NOMO-1 treated with DMSO at 0.1 percent for 48 hours (cell line): ENCODE measurements around the gene YTHDF1.
A peak's percentile ranks its signal among the peaks of the same experiment; 100 is the strongest.

Source experiments
- DNase-seq: peaks from one replicate; lab custom pipeline; 2025; ENCODE audit not compliant: unreplicated experiment; lab: John Stamatoyannopoulos, UW

YTHDF1 gene

DNA sequence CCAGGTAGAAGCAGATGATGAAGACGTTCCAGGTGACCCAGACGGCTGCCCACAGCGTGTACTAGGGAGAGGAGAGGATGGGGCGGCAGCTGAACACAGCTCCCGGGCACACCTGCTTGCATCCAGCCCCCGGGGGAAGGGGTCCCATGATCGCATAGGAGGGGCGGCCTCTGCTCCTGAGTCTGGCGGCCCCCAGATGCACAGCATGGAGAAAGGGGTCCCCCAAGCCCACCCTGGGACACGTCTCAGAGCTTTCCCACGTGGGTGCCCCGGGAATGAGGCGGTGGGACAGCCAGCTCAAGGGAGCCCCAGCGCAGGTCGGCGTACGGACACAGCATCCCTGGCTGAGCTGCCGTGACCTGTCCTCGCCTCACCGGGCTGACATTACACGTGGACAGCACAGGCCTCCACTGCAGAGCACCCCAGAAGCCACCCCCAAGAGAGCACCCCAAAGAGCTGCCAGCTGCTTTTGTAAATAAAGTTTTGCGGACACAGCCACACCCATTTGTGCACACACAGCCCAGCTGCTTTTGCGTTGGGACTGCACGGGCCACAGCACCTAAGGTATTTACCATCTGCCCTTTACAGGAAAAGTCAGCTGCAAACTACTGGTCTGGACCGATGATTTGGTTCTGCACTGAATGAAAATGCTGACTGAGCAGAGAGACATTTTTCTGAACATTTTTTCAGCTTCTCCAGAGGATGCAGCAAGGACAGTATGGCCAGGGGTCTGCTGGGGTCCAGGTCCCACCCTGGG lies 33.1 kb upstream of the YTHDF1 start:
- no peak for DNase-seq

DNA sequence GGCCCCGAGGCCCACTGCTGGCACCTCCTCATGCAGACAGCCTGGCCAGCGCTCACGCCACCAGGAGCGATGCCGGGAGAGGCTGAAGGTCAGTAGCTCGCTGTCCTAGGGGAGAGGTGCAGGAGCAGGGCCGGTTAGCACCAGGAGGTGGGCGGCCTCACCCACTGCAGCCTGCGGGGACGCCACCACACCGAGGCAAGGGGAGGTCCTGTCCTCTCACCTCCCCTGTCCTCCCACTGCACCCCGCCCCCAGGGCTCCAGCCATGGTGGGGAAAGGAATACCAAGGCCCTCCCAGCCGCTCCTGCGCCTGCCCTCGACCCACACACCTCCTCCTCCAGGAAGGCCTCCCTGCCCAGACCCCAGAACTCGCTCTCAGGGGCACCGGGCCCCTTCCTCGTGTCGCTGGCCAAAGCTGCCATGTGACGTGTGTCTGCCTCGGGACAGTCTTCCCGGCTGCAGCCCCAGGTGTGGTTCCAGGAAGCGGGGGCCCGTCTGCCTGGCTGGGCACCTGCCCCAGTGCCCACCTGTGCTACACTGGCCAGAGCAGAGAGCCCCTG lies 31.8 kb upstream of the YTHDF1 start:
- DNase-seq = no peak

DNA sequence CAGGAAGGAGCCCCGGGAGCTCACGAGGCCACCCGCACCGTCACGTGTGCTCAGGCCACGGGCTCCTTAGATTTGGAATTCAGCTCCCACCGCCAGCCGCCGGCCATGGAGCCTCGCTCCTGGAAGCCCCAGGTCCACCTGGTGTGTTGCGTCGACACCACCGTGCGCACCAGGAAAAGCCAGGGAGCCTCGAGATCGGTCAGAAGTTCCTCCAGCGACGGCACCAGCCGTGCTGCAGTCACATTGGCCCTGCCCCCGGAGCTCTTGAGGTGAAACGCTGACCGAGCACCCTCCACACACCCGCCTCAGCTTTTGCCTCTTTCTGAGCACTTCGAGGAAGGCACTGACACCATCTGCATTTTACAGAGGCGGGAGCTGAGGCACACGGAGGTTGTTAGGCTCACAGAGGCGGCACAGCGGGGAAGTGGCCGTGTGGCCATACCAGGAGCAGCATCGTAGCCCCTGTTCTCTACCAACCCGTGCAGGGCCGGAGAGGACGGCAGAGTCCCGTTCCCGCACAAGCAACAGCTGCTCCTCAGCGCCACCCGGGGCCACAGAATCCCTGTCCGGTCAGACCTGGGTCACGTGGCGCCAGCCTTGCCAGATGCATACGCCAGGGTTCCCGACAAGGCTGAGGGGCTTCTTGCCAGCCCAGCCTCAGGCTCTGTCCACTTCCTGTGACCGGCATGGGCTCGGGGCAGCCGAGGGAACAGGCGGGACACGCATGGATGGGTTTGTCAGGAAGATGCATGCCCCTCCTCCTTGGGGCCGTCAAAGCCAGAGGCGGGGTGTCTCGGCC lies 30.8 kb upstream of the YTHDF1 start:
- DNase-seq = no peak

DNA sequence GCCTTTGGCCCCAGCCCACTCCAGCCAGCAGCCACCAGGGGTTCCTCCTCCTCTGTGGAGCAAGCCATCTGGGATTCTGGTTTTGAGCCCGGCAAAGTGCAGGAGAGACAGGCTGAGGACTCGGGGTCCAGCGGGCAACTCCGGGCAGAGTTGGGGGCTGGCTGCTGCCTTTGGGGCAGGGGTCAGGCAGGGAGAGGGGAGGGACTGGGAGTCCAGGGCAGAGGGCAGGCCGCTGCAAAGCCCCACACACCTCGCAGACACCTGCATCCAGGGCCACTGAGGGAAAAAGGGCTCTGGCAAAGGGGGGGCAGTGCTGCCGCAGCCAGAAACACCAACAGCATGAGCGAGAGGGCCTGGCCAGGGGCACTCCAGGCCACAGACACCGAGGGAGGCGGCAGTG lies 28.5 kb upstream of the YTHDF1 start:
- no peak for DNase-seq

- no peak for DNase-seq
Measured at GRCh38 chr20:63243604-63244247, 27.8 kb upstream of the YTHDF1 start.

DNA sequence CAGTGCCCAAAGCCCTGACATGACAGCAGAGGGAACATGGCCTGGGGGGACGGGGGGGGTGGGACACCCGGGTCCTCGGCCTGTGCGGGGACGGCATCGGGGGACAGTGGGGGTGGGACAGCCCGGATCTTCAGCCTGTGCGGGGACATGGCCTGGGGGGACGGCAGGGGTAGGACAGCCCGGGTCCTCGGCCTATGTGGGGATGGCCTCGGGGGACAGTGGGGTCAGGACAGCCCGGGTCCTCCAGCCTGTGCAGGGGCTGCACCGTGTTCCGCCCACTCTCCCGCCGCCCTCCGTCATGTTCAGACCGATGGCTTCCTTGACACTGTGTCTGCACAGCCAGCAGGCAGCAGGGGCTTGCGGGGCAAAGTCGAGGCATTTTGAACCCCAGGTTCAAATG lies 26.8 kb upstream of the YTHDF1 start:
- no peak for DNase-seq

- DNase-seq = no peak
Measured at GRCh38 chr20:63241272-63241671, 25.3 kb upstream of the YTHDF1 start.

- no peak for DNase-seq
Measured at GRCh38 chr20:63240004-63240403, 24.1 kb upstream of the YTHDF1 start.

DNA sequence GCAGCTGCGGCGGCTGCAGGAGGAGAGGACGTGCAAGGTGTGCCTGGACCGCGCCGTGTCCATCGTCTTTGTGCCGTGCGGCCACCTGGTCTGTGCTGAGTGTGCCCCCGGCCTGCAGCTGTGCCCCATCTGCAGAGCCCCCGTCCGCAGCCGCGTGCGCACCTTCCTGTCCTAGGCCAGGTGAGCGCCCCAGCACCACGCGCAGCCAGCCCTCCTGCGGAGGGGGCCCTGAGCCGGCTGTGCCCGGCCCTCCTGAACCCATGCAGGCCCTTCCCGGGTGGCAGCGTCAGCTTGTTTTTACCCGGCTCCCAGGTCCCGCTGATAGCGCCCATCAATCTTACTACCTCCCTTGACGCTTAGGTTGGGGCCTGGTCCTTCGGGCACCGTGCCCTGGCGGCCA lies 23.5 kb upstream of the YTHDF1 start:
- no peak for DNase-seq

GRCh38 chr20:63238514-63239125 lies 22.7 kb upstream of the YTHDF1 start:
- no peak for DNase-seq

- no peak for DNase-seq
Measured at GRCh38 chr20:63238031-63238430, 22.1 kb upstream of the YTHDF1 start.

DNA sequence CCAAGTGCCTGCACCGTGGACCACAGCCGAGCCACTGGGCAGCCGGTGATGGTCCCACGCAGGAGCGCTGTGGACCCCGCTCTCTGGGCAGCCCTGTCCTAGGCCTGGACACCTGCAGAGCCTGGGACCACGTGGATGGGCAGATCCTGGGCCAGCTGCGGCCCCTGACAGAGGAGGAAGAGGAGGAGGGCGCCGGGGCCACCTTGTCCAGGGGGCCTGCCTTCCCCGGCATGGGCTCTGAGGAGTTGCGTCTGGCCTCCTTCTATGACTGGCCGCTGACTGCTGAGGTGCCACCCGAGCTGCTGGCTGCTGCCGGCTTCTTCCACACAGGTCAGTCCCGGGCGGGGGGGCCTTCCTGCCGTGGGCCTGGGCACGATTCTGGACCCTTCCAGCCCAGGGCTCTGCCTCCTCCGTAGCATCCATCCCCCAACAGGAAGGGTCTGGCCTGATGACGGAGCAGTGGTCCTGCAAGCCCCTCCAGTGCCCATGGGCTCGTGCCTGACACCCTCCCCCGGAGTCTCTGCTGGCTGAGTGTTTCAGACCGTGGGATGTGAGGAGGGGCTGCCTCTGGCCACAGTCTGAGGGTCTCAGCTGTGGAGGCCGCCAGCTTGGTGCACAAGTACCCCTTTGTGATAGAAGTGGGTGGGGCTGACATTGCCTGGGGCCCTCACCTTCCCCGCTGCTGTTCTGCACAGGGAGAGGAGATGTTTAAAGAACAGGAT lies 20.3 kb upstream of the YTHDF1 start:
- no peak for DNase-seq

DNA sequence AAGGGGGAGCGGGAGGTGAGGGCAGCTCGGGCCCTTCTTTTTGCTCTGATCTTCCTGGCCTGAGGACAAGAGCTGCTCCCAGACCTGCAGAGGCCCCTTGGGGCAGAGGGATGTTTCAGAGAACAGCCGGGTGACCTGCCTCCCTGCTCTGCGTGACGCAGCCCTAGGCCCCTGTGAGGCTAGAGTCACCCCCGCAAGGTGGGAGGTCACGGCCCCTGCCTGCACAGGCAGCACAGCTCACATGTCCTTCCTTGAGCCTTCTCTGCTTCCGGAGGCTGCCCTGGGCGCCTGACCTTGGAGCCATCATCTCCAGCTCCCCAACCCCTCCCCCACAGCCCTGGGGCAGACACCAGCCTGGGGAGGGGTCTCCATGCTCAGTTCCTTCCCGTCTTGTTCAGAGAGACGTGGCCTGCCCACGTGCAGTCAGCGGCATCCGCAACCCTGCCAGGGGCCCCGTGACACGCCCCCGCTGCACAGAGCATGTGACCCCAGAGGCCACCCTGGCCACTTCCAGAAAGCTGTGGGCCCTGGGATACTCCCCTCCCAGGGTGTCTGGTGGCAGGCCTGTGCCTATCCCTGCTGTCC lies 19.6 kb upstream of the YTHDF1 start, which contains the start of gene BIRC7:
Gene BIRC7, plus strand, starts transcription at position 507 of the 585 bp plus-strand sequence. CDS start 192 bp downstream, outside the sequence.
- peak; percentile 10 for DNase-seq

DNA sequence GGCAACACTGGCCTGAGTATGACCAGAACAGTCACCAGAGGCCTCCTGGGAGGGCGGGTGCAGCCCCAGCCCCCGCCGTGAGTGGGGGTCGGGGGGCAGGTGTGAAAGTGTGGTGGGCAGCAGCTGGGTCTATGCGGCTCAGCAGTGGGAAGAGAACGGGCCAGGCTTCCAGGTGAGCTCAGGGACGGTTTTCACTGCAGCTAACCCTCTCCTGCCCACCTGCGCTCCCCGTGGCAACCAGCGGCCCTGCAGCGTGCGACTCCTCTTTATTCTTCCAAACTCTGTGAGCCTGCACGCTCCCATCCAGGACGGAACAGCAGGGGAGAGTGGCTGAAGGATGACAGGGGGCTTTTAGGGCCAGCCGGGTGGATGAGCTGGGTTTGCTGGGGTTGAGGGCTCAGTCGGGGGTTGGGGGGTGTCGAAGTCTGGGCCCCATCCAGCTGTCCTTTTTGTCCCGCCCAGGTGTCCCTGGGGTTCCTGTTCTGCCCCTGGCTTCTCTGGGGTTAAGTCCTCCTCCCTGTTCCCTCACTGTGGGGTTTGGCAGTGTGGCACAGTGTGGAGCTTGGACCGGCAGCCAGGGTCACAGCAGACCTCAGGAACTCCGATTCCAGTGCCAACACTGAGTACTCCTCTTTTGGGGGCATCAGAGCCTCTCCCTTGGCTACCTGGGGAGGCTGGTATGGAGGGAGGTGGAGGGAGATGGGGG lies 18.9 kb upstream of the YTHDF1 start:
- DNase-seq = no peak

DNA sequence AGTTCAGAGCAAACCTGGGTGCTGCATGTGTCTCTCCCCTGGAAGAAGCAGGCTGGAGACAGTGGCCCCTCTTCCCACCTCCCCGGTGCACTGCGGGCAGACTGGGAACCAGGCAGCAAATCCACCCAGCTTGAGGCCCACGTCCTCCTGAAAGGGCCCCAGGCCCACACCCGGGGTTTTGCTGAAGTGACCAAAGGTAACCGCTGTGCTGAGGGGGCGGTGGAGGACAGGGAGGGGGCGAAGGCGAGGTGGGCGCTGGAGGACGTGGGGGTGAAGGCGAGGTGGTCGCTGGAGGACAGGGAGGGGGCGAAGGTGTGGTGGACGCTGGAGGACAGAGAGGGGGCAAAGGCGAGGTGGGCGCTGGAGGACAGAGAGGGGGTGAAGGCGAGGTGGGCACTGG lies 18.0 kb upstream of the YTHDF1 start:
- DNase-seq = no peak

- DNase-seq = no peak
Measured at GRCh38 chr20:63233061-63233344, 17.1 kb upstream of the YTHDF1 start.

DNA sequence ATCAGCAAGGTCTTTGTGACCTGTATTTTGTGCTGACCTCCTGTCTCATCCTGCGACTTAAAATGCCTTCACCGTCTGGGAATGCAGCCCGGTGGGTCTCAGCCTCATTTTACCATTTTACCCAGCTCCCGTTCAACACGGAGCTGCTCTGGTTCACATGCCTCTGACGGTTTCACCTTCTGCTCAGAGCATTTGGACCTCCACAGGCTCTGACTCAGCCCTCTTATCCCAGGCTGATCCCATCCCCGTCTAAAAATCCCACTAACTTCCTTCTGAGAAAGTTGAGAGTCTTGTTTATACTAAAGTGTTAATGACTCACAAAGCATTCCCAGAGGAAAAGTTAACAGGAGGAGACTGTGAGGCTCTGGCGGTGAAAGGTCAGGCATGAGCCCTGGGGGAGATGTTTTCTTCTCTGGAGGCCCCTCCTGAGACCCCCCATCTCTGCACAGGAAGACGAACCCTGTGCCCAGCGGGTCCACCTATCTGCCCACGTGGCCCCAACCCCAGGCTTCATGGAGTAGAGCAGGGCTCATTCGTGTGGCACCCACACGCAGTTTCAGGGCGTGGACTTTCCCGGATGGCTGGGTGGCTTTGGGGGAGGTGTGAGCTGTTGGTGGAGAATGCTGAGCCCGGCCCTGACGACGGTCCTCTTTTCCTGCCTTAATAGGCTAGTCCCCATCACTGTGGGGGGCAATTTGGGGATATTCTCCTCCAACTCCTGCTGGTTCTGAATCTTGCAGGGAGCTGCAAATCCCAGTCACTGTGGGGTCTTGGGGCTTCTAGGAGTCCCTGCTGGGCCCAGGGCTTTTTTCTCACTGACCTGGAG lies 16.5 kb upstream of the YTHDF1 start:
- DNase-seq = no peak

DNA sequence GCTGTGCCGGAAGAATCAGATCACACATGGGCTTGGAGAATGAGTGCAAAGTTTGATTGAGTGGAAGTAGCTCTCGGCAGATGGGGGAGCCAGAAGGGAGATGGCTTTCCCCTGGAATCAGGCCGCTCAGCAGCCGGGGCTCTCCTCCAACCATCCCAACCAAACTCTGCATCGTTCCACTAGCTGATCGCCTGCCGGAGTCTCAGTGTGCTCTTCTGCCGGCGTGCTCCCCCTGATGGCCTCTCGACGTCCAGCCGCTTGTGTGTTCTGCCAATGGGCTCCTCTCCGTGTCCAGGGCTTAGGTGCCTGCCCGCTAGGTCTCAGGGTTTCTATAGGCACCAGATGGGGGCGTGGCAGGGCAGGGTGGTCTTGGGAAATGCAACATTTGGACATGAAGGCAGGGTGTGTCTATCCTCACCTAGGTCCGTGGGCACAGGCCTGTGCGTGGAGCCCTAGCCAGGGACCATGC lies 14.9 kb upstream of the YTHDF1 start:
- no peak for DNase-seq

GRCh38 chr20:63228806-63229205 lies 12.9 kb upstream of the YTHDF1 start:
- no peak for DNase-seq
